Endometrium (tissue), 2 donors: ENCODE data around the gene OPHN1.

Experiments
- FAIRE-seq: peaks from 2 replicates; lab custom pipeline; 2012; peaks lifted over from hg19 to GRCh38; lab: Jason Lieb, UNC
- donor health status: control.
- donor health status: control.

OPHN1 gene, protein sequence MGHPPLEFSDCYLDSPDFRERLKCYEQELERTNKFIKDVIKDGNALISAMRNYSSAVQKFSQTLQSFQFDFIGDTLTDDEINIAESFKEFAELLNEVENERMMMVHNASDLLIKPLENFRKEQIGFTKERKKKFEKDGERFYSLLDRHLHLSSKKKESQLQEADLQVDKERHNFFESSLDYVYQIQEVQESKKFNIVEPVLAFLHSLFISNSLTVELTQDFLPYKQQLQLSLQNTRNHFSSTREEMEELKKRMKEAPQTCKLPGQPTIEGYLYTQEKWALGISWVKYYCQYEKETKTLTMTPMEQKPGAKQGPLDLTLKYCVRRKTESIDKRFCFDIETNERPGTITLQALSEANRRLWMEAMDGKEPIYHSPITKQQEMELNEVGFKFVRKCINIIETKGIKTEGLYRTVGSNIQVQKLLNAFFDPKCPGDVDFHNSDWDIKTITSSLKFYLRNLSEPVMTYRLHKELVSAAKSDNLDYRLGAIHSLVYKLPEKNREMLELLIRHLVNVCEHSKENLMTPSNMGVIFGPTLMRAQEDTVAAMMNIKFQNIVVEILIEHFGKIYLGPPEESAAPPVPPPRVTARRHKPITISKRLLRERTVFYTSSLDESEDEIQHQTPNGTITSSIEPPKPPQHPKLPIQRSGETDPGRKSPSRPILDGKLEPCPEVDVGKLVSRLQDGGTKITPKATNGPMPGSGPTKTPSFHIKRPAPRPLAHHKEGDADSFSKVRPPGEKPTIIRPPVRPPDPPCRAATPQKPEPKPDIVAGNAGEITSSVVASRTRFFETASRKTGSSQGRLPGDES

DNA sequence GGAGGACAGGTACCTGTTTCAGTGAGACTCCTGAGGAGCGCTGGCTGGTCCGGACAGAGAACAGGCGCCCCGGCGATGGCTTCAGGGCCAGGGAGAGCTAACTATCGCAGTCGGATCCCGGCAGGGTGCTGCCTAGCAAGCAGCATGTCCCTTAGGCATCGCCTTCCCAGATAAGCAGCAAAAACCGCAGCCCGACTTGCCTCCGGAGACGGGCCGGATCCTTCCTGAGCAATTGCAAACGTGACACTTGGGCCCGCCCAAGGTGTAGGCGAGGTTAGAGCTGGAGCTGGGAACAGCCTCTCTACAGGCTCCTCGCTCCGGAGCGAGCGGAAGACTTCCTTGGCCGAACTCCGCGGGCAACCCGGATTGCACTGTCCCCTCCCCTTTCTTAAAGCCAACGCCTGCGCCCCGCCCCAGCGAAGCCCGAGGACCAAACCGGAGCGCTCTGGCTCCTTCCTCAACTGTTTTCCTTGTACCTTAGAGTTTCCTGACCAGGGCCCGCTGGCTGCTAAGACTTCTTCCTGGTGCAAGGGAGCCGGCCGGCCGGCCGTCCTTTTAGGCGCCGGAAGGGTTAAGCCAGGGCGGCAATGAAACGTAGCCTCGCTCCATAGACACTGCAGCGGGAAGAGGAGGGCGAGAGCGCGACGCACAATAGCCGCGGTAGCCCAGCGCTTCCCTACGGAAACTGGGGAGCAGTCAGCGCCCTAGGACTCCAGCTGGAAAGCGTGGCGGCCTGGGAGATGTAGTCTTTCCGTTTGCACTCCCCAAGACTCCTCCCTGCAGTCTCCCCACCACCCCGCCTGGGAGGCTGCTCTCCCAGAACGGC lies at the start of gene OPHN1:
OPHN1 (minus strand) TSS at position 341 of the 826 bp plus-strand sequence. CDS start 475 bp downstream, outside the sequence.
- no peak for FAIRE-seq

DNA sequence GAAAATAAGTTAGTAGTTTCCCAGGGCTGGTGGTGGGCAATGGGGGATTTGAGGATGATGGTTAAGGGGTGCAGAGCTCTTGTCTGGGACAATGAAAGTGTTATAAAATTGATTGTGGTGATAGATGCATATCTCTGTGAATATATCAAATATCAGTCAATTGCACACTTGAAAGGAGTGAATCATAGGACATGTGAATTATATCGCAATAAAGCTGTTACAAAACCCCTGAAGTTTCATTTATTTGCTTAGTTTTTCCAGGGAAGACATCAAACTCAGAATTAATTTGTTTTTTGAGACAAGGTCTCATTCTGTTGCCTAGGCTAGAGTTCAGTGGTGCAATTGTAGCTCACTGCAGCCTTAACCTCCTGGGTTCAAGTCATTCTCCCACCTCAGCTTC lies 47.7 kb upstream of the OPHN1 start:
- no peak for FAIRE-seq

DNA sequence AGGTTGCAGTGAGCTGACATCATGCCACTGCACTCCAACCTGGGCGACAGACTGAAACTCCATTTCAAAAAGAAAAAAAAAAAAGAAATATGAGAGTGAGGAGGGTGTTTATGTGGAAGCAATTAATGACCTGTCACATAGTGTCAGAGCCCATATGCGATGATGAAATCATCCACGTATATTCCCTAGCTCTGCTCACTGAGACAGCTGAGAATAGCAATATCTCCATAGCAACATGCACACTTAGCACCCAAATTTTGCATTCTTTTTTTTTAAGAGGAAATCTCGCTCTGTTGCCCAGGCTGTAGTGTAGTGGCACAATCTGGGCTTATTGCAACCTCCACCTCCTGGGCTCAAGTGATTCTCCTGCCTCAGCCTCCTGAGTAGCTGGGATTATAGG lies 31.5 kb upstream of the OPHN1 start:
- no peak for FAIRE-seq

DNA sequence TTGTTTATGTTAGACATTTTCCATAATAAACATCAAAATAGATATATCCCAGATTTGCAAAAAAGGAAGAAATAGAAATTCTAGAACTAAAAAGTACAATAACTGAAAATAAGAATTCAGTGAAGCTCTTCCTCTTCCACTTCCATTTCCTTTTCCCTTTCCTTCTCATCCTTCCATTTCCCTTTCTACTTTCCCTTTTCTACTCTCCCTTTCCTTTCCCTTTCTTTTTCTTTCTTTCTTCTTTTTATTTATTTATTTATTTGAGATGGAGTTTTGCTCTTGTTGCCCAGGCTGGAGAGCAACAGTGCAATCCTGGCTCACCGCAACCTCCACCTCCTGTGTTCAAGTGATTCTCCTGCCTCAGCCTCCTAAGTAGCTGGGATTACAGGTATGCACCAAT lies 30.6 kb upstream of the OPHN1 start:
- no peak for FAIRE-seq

DNA sequence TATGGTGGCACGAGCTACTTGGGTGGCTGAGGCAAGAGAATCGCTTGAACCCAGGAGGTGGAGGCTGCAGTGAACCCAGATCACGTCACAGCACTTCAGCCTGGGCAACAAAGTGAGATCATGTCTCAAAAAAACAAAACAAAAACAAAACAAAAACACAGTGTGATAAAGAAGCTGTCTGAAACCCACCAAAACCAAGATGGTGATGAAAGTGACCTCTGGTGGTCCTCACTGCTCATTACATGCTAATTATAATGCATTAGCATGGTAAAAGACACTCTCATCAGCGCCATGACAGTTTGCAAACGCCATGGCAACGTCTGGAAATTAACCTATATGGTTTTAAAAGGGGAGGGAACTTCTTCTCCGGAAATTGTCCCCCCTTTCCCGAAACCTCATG lies 29.4 kb upstream of the OPHN1 start:
- peak; percentile 80 for FAIRE-seq

DNA sequence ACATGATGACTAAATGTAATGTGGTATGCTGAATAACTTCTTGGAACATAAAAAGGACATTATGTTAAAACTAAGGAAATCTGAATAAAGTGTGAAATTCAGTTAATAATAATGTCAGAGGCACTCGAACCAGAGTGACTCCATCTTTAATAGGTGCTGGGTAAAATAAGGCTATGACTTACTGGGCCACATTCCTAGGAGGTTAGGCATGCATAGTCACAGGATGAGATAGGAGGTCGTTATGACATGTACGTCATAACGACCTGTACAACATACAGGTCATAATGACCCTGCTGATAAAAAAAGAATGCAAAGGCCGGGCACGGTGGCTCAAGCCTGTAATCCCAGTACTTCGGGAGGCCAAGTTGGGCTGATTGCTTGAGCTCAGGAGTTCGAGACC lies 28.9 kb upstream of the OPHN1 start:
- no peak for FAIRE-seq

DNA sequence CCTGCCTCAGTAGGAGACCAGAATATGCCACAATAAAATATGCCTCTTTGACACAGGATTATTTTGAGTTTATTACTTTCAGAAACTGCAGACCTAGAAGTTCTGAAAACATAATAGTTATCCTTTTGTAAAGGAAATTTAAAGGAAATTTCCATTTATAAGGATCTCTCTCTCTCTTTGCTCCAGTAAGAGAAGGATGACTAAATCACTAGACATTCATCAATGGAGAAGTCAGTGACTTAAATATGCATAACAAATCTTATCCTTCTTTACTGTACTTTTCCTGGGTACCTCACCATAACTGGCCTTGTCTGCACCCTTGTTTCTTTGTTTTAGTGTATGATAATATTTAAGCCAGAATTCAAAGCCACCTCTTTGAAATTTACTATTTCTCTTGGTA lies 28.3 kb upstream of the OPHN1 start:
- FAIRE-seq: no peak

DNA sequence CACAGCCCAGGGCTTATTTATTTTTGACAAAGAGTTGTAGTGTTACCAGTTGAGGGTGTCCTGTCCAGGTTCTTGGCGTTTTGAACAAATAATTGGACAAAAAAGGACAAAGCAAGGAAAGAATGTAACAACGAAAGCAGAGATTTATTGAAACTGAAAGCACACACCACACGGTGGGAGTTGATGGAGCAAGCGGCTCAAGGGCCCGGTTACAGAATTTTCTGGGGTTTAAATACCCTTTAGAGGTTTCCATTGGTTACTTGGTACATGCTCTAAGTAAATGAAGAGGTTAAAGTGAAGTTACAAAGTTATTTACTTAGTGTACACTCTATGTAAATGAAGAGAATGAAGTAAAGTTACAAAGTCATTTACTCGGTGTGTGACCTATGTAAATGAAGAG lies 27.8 kb upstream of the OPHN1 start:
- no peak for FAIRE-seq

DNA sequence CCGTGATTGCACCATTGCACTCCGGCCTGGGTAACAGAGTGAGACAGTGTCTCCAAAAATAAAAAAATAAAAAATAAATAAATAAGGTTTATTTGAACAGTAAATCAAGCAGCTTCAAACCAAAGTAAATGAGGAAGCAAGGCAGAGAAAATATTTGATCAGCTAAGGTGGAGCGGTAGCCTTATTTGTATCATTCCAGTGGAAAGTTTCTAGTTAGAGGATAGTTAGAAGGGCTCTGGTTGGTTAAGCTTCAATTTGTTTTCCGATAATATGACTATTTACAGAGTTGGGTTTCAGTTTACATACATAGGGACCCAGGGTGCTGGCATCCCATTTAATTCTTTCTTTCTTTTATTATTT lies 21.8 kb upstream of the OPHN1 start:
- FAIRE-seq: no peak

DNA sequence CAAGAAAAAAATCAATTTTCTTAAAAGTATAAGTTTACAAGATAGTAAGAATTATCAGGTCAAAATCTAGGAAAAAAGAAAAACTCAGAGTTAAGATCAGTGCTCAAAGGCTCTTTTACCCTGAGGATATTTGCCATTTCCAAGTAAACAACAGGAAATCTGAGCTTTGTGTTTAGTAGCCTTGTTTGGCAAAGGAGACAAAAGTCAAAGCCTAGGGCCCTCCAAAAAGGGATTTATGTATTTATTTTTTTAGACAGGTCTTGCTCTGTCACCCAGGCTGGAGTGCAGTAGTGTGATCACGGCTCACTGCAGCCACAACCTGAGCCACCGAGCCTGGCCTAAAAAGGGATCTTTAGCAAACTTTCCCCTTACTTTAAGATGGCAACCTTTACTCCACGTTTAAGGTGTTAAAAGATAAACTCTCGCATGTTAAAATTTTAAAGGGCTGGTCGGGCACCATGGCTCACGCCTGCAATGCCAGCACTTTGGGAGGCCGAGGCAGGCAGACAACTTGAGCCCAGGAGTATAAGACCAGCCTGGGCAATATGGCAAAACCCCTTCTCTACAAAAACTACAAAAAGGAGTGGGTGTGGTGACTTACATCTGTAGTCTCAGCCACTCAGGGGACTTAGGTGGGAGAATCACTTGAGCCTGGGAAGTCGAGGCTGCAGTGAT lies 21.3 kb upstream of the OPHN1 start:
- FAIRE-seq: no peak

DNA sequence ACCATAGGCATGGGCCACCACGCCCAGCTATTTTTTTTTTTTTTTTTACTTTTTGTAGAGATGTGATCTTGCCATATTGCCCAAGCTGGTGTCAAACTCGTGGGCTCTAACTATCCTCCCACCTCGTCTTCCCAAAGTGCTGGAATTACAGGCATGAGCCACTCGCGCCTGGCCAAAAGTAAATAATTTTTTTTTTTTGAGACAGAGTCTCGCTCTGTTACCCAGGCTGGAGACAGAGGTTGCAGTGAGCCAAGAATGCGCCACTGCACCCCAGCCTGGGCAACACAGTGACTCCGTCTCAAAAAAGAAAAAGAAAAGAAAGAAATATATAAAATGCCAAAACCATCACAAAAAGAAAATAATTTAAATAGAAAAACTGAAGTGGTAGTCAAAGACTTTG lies 18.4 kb upstream of the OPHN1 start:
- no peak for FAIRE-seq

DNA sequence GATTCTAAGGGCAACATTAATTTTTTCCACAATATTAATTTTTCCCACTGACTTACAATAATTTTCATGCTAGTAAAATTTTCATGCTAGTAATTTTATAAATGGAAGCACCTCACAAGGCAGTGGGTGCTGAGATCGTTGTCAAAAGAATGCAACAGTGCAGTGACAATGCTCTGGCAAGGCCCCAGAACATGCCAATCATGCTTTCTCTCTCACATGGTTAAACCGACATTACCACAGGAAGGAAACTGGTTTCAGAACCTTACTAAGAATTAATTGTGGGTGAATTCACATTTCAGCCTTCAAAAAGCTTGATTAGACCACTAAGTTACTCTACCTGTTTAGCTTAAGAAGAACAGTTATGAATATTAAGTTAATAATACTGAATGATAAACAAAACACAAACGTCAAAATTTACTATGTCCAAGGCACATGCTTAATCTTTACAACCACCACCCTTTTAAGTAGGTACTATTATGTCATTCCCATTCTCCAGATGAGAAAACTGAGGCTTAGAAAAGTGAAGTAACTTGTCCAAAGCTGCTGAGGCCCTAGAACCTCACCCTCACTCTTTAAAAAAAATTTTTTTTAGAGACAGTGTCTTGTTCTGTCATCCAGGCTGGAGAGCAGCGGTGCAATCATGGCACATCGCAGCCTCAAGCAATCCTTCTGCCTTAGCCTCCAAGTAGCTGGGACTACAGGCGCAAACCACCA lies 10.0 kb upstream of the OPHN1 start:
- FAIRE-seq: no peak

DNA sequence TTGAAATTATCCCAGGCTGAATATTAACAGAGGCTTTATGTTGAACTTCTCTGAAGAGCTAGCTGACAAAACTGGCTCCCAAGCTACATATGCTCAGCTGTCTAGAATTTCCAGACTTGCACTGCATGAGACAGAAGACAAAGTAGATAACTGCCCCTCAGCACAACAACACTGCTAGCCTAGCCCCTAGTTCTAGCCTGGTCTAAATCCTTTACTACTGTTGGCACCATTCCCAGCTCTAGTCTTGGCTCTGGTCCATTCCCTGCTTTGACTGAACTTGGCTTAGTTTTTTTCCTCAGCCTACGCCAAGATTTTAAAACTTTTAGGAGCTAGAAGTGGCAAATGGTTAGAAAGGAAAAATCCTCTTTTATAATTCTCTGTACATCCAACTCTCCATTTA lies 7.6 kb upstream of the OPHN1 start:
- no peak for FAIRE-seq

DNA sequence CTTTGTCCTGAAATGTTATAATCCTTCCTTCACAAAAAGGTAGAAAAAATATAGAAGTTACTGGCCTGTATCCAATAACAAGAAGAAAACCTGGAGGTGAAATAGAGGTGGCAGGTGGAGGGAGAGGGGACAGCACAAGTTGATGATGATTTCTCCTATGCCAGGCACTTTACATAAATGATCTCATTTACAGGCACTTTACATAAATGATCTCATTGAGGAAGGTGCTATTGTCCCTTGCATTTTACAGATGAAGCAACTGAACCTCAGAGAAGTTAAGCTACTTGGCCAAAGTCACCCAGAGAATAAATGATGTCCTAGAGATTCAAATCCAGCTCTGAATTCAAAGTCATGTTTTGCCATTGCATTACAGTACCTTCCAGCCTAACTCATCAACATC lies 7.1 kb upstream of the OPHN1 start:
- FAIRE-seq: no peak

DNA sequence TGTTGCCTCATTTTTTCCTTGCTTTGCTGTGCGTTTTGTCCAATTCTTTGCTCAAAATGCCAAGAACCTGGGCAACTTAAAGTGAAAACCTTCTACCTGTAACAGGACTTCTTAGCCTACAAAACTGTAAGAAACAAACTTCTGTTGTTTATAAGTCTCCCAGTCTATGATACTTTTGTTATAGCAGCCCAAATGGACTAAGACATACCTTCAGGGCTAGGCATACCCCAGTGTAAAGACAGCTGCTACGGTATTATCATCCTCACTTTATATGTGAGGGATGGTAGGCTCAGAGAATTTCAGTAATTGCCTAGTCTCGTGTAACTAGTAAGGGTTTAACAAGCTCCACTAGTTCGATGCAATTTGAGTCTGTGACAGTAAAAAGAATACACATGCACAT lies 6.0 kb upstream of the OPHN1 start:
- FAIRE-seq: no peak

DNA sequence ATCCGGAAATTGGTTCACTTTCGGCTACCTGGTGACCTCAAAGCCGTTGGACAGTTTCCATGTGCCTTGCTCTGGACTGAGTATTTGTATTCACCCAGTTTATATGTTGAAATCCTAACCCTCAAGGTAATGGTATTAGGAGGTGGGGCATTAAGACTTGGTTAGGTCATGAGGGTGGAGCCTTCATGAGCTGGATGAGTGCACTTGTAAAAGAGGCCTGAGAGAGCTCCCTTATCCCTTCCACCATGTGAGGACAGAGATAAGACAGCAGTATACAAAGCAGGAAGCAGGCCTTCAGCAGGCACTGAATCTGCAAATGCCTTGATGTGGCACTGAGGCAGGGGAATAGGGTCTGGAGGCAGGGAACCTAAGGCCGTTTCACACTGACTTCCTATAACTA lies 5.3 kb upstream of the OPHN1 start:
- no peak for FAIRE-seq

DNA sequence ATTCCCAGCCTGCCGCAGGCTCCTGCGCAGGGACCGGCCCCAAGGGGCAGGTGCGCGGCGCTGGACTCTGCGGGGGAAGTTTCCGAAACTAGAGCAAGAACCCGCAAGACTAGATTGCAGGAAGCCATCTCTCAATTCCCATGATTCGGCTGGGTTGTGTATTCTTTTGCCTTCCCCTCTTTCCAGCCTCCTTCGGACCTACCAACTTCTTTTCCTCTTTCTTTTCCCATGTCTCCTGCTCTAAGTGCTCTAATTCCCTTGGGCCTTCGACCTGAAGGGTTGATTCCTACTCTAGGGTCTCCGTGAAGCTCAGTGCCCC lies 645 bp upstream of the OPHN1 start:
- FAIRE-seq: no peak

DNA sequence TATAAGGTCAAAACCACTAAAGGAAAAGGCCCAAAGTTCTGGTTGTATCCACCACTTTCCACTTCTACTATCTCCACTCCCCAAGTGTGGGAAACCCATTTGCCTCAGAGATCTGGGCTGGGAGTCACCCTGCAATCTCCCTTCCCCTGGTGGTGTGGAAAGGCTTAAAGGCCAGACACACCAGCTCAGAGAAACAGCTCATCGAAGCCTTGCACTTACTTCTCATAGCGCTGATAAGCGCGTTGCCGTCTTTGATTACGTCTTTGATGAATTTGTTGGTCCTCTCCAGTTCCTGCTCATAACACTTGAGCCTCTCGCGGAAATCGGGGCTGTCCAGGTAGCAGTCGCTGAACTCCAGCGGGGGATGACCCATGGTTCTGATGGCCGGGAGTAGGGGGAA lies 647 bp downstream of the OPHN1 start:
- FAIRE-seq: no peak

DNA sequence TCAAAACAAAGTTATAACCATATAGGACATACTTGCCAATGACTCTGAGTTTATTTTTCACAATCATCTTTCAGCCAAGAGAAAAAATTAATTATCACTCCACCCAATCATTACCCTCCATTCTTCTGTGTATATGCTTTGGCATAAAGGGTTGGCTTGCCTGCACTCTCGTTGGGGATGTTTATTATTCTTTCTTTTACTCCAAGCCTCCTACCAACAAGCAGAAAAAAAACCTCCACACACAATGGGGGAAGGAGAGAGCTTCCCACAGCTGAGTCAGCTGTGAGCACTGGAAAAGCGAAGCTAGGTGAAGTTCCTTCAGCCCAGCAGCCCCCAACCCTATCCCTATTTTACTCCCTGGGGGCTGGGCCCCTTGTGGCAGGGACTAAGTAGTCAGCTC lies 1.5 kb downstream of the OPHN1 start:
- no peak for FAIRE-seq

DNA sequence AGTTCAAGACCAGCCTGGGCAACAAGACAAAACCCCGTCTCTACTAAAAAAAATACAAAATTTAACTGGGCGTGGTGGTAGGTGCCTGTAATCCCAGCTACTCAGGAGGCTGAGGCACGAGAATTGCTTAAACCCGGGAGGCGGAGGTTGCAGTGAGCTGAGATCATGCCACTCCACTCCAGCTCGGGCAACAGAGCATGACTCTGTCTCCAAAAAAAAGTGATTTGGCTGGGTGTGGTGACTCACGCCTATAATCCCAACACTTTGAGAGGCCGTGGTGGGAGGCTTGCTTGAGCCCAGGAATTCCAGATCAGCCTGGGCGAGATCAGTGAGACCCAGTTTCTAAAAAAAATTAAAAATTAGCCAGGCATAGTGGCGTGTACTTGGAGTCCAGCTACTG lies 4.1 kb downstream of the OPHN1 start:
- FAIRE-seq: no peak

DNA sequence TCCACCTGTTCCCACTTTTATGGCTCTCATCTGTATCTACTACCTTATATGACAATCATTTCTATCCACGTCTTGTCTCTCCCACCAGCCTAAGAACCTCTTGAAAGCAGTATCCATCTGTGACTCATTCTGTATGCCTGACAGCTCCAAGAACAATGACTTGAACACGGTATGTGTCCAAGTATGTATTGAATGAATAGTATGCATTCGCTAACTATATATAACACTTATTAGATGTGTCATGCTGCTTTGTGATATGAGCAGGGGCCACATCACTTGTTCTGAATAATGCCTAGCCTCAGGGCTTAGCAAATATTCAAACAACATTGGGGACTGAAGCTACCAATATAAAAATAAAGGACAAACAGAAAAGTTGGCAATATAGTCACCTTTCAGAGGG lies 4.9 kb downstream of the OPHN1 start:
- FAIRE-seq: no peak

DNA sequence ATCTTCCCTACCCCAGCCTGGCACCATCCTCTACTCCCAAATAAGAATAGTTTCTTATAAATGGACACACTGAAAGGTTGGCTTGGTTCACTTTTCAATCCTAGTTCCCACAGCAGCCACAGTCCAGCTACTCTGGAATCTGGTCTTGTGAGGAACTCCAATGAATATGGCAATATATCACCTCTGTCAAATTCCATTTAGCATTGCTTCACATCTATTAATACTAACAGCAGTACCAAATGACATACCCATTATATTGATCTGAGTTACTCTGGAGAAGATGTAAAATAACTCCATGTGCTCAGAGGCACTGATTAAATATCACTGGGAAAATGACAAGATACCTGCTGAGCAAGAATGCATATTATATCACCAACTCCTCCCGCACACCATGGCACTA lies 8.6 kb downstream of the OPHN1 start:
- FAIRE-seq: no peak
